ENCODE data around the gene SLC16A8.
A peak's percentile ranks its signal among the peaks of the same experiment; 100 is the strongest.

Gene SLC16A8

DNA sequence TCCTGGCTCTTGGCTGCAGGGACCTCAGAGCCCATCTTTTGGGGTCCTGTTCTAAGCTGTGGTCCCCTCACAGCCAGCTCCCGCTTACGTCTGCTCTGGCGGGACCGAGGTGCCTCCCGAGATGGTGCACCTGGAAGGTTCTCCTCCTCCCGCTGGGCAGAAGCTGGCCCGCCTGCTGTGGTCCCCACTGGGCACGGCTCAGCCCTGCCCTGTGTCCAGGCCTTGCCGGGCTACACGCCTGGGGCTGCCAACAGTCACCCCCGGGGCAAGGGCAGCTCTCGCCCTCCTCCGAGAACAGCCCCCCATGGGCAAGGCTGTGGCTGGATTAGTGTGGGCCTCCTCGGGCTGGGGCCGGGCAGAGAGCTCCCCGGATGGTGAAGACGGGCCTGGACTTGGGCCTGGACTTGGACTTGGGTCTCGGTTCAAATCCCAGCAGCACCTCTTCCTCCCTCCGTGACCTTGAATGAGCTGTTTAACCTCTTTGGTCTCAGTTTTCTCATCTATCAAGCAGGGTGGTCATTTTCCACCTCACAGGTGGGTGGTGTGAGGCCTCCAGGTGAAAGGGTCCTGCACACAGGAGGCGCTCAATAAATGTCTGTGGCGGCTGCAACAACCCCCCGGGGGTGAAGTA is 25.5 kb upstream of the SLC16A8 start:
- no peak overlapping the region for H3K4me2 ChIP-seq (ENCODE audit: insufficient read depth, low read length)
- H3K27ac ChIP-seq (ENCODE audit: low read length): no peak overlapping the region
- no peak for DNase-seq
- no peak for TF ChIP-seq EZH2 (IDR thresholded peaks at IDR 0.05; ENCODE audit: borderline replicate concordance, low read depth, low read length, severe bottlenecking)
- TF ChIP-seq, protein P1, sequence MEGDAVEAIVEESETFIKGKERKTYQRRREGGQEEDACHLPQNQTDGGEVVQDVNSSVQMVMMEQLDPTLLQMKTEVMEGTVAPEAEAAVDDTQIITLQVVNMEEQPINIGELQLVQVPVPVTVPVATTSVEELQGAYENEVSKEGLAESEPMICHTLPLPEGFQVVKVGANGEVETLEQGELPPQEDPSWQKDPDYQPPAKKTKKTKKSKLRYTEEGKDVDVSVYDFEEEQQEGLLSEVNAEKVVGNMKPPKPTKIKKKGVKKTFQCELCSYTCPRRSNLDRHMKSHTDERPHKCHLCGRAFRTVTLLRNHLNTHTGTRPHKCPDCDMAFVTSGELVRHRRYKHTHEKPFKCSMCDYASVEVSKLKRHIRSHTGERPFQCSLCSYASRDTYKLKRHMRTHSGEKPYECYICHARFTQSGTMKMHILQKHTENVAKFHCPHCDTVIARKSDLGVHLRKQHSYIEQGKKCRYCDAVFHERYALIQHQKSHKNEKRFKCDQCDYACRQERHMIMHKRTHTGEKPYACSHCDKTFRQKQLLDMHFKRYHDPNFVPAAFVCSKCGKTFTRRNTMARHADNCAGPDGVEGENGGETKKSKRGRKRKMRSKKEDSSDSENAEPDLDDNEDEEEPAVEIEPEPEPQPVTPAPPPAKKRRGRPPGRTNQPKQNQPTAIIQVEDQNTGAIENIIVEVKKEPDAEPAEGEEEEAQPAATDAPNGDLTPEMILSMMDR (IDR thresholded peaks at IDR 0.05; ENCODE audit: borderline replicate concordance, extremely low read depth, low read length, poor library complexity, severe bottlenecking): no peak
- no peaks in the 10 kb centered on the region for H3K27me3 ChIP-seq (ENCODE audit: insufficient read depth, low read length, poor library complexity)
- H3K36me3 ChIP-seq (ENCODE audit: insufficient read depth, low read length): peaks cover 23% of the 10 kb centered on the region
- 0 out of 3 replicates have a peak, but pooled peaks have one; percentile 36 for ATAC-seq (ENCODE audit: insufficient read depth, low read depth)
- no peaks in the 10 kb centered on the region for H4K20me1 ChIP-seq (ENCODE audit: insufficient read depth, low read length)
- no peak overlapping the region for H3K4me3 ChIP-seq (ENCODE audit: low read depth in 1 of 2, low read length in 2 of 2)
- H3K4me1 ChIP-seq (ENCODE audit: insufficient read depth, low read length): no peaks in the 10 kb centered on the region
- no peak overlapping the region for H3K9ac ChIP-seq (ENCODE audit: low read depth, low read length)
- H3K79me2 ChIP-seq (ENCODE audit: insufficient read depth, low read length): no peaks in the 10 kb centered on the region
- no peak overlapping the region for H2AFZ ChIP-seq (ENCODE audit: low read depth, low read length)
- H3K9me3 ChIP-seq (ENCODE audit: insufficient read depth, low read length, severe bottlenecking): no peaks in the 10 kb centered on the region

DNA sequence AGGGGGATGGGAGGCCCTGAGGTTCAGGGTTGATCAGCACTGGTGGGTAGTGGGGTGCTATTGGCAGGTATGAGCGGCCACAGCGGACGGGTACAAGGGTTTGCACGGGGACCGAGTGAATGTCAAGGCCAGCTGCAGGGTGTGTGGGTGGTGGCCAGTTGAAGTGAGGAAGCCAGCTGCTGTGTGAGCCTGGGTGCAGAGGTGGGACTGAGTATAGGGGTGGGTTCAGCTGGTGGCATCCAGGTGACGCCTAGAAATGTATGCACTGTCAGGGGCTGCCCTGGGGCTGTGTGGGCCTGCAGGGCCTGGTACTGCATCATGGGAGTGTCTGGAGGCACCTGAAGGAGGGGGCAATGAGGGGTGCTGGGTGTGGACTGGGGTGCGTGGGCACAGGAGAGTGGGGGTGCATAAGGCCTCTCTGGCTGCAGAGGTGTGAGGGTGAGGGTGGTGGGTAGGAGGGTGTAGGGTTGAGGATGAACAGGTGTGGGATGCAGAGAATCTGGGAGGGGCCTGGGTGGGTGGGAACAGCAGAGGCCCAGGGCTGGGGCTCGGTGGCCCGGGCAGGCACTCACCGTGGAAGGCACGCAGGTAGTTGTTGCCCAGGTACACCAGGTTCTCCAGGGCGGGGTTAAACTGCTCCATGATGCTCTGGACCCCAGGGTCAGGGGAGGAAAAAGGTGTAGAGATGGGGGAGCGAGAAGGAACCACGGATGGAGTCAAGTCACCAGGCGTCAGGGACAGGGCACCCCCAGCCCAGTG is 24.8 kb upstream of the SLC16A8 start:
- Histone ChIP-seq H2AFZ (ENCODE audit: low read depth, low read length) (no peak overlapping the region), H3K27me3 (ENCODE audit: insufficient read depth, low read length, poor library complexity) (no peaks in the 10 kb centered on the region), H3K9me3 (ENCODE audit: insufficient read depth, low read length, severe bottlenecking) (no peaks in the 10 kb centered on the region), H4K20me1 (ENCODE audit: insufficient read depth, low read length) (no peaks in the 10 kb centered on the region), H3K27ac (ENCODE audit: low read length) (no peak overlapping the region), H3K9ac (ENCODE audit: low read depth, low read length) (no peak overlapping the region), H3K4me3 (ENCODE audit: low read depth in 1 of 2, low read length in 2 of 2) (no peak overlapping the region), H3K79me2 (ENCODE audit: insufficient read depth, low read length) (no peaks in the 10 kb centered on the region), H3K4me1 (ENCODE audit: insufficient read depth, low read length) (no peaks in the 10 kb centered on the region), H3K36me3 (ENCODE audit: insufficient read depth, low read length) (peaks cover 21% of the 10 kb centered on the region), H3K4me2 (ENCODE audit: insufficient read depth, low read length) (no peak overlapping the region)
- DNase-seq (no peak), ATAC-seq (ENCODE audit: insufficient read depth, low read depth) (no peak)
- TF ChIP-seq, protein P1 (IDR thresholded peaks at IDR 0.05; ENCODE audit: borderline replicate concordance, extremely low read depth, low read length, poor library complexity, severe bottlenecking): no peak
- TF ChIP-seq EZH2 (IDR thresholded peaks at IDR 0.05; ENCODE audit: borderline replicate concordance, low read depth, low read length, severe bottlenecking): no peak

DNA sequence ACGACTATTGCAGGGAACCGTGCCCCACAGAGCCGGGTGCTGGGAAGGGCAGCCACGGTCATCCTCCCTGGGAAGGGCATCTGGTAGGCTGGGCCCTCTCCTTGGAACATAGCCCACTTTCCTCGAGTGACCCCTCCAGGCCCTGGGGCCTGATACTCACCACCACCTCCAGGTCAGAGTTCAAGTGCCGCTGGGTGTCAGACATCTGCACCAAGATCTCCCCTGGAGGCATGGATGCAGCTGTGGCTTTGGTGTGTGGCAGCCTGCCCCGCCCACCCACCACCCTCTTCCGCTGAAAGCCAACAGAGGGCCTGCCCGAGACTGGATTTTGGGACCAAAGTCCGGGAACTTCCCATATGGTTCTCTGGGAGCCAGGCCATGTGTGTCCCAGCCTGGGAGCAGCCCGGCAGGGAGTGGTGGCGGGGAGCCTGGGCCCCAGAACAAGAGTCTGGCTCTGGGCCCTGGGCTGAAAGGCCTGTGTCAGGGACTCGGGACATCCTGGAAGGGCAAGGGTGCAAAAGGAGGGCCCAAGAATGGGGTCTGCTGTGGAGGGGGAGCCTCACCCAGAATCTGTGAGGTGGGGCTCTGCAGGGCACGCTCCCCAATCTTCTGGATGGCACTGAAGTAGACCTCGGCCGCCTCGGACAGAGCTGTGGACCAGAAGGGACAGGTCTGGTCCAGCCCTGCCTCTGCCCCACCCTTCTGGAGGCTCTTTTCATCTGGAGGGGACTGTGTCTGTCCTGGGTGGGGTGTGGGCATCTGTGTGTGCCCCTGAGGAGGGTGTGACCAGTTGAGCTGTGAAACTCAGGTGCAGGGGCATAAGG is 23.9 kb upstream of the SLC16A8 start:
- Histone ChIP-seq H3K9me3 (ENCODE audit: insufficient read depth, low read length, severe bottlenecking) (no peaks in the 10 kb centered on the region), H3K36me3 (ENCODE audit: insufficient read depth, low read length) (peaks cover 13% of the 10 kb centered on the region), H3K27me3 (ENCODE audit: insufficient read depth, low read length, poor library complexity) (no peaks in the 10 kb centered on the region), H3K9ac (ENCODE audit: low read depth, low read length) (no peak overlapping the region), H3K4me1 (ENCODE audit: insufficient read depth, low read length) (no peaks in the 10 kb centered on the region), H4K20me1 (ENCODE audit: insufficient read depth, low read length) (no peaks in the 10 kb centered on the region), H2AFZ (ENCODE audit: low read depth, low read length) (no peak overlapping the region), H3K79me2 (ENCODE audit: insufficient read depth, low read length) (no peaks in the 10 kb centered on the region), H3K4me3 (ENCODE audit: low read depth in 1 of 2, low read length in 2 of 2) (no peak overlapping the region), H3K27ac (ENCODE audit: low read length) (no peak overlapping the region), H3K4me2 (ENCODE audit: insufficient read depth, low read length) (no peak overlapping the region)
- ATAC-seq (ENCODE audit: insufficient read depth, low read depth): no peak
- DNase-seq: no peak
- no peak for TF ChIP-seq EZH2 (IDR thresholded peaks at IDR 0.05; ENCODE audit: borderline replicate concordance, low read depth, low read length, severe bottlenecking)
- TF ChIP-seq, protein P1 (IDR thresholded peaks at IDR 0.05; ENCODE audit: borderline replicate concordance, extremely low read depth, low read length, poor library complexity, severe bottlenecking): no peak

Measured in DND-41 (cell line).